Motor neuron (in vitro differentiated cells): ENCODE measurements around the gene BMPR1B. TPM values are rescaled to one million over a fixed set of nuclear protein-coding genes. Genes with fewer than 3 reads are reported as not detected.
A peak's percentile ranks its signal among the peaks of the same experiment; 100 is the strongest.

Experiments used
- ATAC-seq, 8 experiments: fragments of 200-7000 bp; cut with Tn5 transposase; replicated peaks in 6 of 8; 2 replicates each; pipeline ENCODE4 v1.8.0; 2021; ENCODE audit warnings: mild to moderate bottlenecking in 8 of 8, moderate library complexity in 8 of 8
- H3K27ac ChIP-seq, 2 donors: fragments of 250-450 bp; sonication (Bioruptor Pico); 2 replicates each; pipeline ENCODE4 v1.9.0; 2021; ENCODE audit warnings: antibody characterized with exemption in 2 of 2, mild to moderate bottlenecking in 2 of 2, moderate library complexity in 1 of 2
- H3K4me1 ChIP-seq, 2 donors: fragments of 250-450 bp; sonication (Bioruptor Pico); replicated peaks in 1 of 2; 2 replicates each; pipeline ENCODE4 v1.6.1; 2021; ENCODE audit warnings: antibody characterized with exemption in 2 of 2, mild to moderate bottlenecking in 2 of 2, moderate library complexity in 1 of 2
- H3K4me3 ChIP-seq, 5 donors: fragments of 250-450 bp; sonication (Bioruptor Pico); 2 replicates each; pipeline ENCODE4 v1.9.0; 2021; ENCODE audit warnings: antibody characterized with exemption in 5 of 5, mild to moderate bottlenecking in 5 of 5, moderate library complexity in 4 of 5
- WGBS, 10 experiments: fragments of 450-650 bp; shearing (Covaris generic); methylation state at CpG; one replicate each; pipeline ENCODE4 v1.0.0; 2022; 5-methylcytosine and 5-hydroxymethylcytosine counted together
- in situ Hi-C, 9 experiments: fragments of 400-800 bp; cut with MboI; loops; one replicate each; pipeline ENCODE4 v1.15.0; 2021; ENCODE audit warnings: low sequenced_read_pairs in 9 of 9, low pct_unique_long_range_greater_than_20kb in 2 of 9; ENCODE audit not compliant: unreplicated experiment in 9 of 9
- total RNA-seq, 8 experiments: library from RNA; unstranded; fragments of 300-600 nt; gene quantifications; 2 replicates each; pipeline versions ENCODE4 v1.2.3 to v1.2.4, GENCODE V29; 2022

BMPR1B gene
- total RNA-seq, 8 experiments from 2014 or later = 0.17 to 69.0 (median 1.9) TPM

DNA sequence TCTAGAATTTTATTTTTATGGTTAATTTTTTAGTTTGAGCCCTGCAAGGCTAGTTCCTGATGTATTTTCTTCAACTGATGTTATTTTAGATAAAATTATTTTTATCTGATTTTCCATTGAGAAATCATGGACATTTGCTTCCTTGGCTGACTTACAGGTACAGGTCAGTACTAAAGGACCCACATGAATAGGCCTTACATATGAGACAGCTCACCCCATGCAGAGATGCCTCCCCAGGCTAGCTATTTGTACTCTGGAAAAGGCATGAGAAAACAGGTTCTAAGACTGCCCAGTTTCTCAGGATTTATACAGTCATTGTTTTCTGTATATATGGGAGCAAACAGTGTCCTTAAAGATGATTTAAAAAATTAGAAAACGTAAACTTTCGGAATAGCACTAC, 255.5 kb downstream of the BMPR1B start:
- WGBS, 10 experiments = 80 to 100% (median 100%) methylated on average over 1 to 2 of the region's 2 CpGs; no CpG with 5 or more reads in 3 of the 10 experiments
- in situ Hi-C loops = no loop called here
- ATAC-seq = no peak
- no peak overlapping the region for H3K4me3 ChIP-seq
- H3K4me1 ChIP-seq = no peaks in the 10 kb centered on the region
- H3K27ac ChIP-seq = no peak overlapping the region

DNA sequence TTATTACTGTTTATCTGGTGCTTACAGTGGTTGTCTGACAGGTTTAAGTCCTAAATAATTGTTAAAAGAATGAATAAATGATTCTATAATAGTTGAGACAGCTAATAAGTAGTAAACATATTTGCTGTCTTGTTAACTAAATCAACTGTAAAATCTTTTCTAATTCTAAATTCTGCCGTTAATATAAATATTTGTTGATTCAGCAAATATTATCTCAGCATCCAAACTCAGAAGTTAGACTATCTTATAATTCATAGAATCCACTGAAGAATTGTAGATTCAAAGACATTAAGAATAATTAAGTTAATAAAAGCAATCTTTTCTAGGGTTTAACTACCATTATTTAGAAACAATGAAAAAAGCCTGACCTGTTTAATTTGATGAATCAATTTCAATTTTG, 256.3 kb downstream of the BMPR1B start:
- 29 to 100% (median 100%) methylated on average over 1 of the region's 1 CpG; no CpG with 5 or more reads in 3 of the 10 experiments for WGBS, 10 experiments
- ATAC-seq = no peak
- Histone ChIP-seq H3K4me3 (no peak overlapping the region), H3K27ac (no peak overlapping the region), H3K4me1 (no peaks in the 10 kb centered on the region)
- in situ Hi-C loops = no loop called here

DNA sequence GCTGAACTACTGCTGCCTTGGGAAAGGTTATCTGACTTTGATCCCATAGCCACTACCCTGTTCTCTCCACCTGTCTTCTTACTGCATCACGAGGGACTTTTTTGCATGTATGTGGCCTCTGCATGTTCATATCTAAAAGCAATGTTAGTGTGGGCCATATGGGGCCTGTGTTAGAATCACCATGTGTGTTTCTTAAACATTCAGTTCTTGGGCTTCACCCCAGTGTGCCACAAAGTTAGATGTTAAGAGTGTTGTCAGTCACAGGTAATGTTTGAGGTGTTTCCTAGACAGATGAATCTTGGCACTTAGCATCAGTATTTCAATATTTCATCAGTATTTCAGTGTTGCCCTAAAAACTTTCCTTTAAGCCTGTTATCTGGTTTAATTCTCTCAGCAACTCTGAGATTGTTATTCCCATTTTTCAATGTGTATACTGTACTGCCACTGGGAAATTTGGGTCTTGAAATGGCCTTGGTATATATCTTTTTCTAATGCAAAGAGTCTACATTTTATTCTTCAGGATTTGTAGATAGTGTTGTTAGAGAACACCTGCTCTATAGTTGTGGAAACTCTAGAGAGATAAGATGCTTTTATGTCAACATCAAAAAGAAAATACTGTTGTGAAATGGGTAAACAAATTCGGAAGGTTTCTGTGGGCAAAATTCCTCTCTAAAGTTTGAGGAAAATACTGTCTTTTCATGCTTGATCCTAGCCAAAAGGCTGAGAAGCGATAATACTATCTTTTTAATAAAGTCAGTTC, 259.7 kb downstream of the BMPR1B start:
- no peak for ATAC-seq
- in situ Hi-C loops = no loop called here
- Histone ChIP-seq H3K4me1 (no peaks in the 10 kb centered on the region), H3K27ac (no peak overlapping the region), H3K4me3 (no peak overlapping the region)
- 29 to 100% (median 89%) methylated on average over 1 to 3 of the region's 3 CpGs for WGBS, 10 experiments

DNA sequence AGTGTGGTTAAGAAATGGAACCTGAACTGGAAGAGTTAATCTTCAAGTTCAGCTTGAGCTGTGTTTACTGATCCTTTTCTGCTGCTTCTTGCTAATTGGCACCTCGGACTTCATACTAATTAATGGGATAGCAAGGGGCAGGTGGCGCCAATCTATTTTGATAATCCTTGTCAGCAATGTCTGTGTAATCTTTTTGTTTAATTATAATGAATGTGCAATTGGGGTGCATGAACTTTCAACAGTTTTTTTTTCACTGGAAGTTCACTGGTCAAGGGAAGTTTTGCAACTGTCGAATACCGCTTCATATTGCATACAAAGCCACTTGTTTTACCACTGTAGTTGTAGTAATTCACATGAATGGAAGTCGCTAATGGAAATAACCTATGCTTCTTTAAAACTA, 261.0 kb downstream of the BMPR1B start:
- no peak overlapping the region for H3K27ac ChIP-seq
- H3K4me1 ChIP-seq = no peaks in the 10 kb centered on the region
- ATAC-seq = no peak
- H3K4me3 ChIP-seq = no peak overlapping the region
- in situ Hi-C loops = no loop called here
- WGBS, 10 experiments = 40 to 100% (median 77%) methylated on average over 1 to 5 of the region's 5 CpGs; no CpG with 5 or more reads in 1 of the 10 experiments

DNA sequence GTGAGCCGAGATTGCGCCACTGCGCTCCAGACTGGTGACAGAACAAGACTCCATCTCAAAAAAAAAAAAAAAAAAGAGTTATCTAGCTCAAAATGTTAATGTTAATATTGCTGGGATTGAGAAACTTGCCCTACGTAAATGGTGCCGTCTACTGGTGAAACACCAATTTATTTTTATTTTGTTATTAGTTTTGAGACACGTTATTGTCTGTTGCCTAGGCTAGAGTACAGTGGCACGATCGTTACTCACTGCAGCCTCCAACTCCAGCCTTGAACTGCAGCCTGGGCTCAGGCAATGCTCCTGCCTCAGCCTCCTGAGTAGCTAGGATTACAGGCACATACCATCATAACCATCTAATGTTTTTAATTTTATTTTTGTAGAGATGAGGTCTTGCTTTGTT, 262.8 kb downstream of the BMPR1B start:
- ATAC-seq = no peak
- Histone ChIP-seq H3K4me3 (no peak overlapping the region), H3K27ac (no peak overlapping the region), H3K4me1 (no peaks in the 10 kb centered on the region)
- in situ Hi-C loops = no loop called here
- WGBS, 10 experiments = 53 to 100% (median 96%) methylated on average over 2 to 8 of the region's 8 CpGs; no CpG with 5 or more reads in 3 of the 10 experiments

GRCh38 chr4:95021099-95021498, 263.3 kb downstream of the BMPR1B start:
- no peak overlapping the region for H3K4me3 ChIP-seq
- no peak overlapping the region for H3K27ac ChIP-seq
- WGBS, 10 experiments = 71 to 100% (median 100%) methylated on average over 1 of the region's 1 CpG; no CpG with 5 or more reads in 1 of the 10 experiments
- ATAC-seq = no peak
- no peaks in the 10 kb centered on the region for H3K4me1 ChIP-seq
- in situ Hi-C loops = no loop called here

- in situ Hi-C loops = no loop called here
- peaks cover 9 to 14% of the 10 kb centered on the region in 2 donors for H3K4me1 ChIP-seq
- no peak for ATAC-seq
- 12 to 100% (median 91%) methylated on average over 2 to 5 of the region's 5 CpGs for WGBS, 10 experiments
- H3K27ac ChIP-seq = no peak overlapping the region
- H3K4me3 ChIP-seq = no peak overlapping the region
Observed at GRCh38 chr4:95023110-95023509, 265.4 kb downstream of the BMPR1B start.

GRCh38 chr4:95027905-95028618, 270.3 kb downstream of the BMPR1B start:
- peak in 5 of 8 experiments; percentile 43 to 64 (median 53) for ATAC-seq
- H3K4me1 ChIP-seq = peaks cover 12 to 17% of the 10 kb centered on the region in 2 donors
- no peak overlapping the region for H3K27ac ChIP-seq
- in situ Hi-C loops = no loop called here
- no peak overlapping the region for H3K4me3 ChIP-seq

- Histone ChIP-seq H3K4me1 (peaks cover 0 to 2% of the 10 kb centered on the region in 2 donors), H3K4me3 (no peak overlapping the region), H3K27ac (no peak overlapping the region)
- WGBS, 10 experiments = 68 to 100% (median 95%) methylated on average over 1 to 4 of the region's 4 CpGs; no CpG with 5 or more reads in 1 of the 10 experiments
- ATAC-seq = no peak
- in situ Hi-C loops = no loop called here
Observed at GRCh38 chr4:95038791-95039190, 281.0 kb downstream of the BMPR1B start.

- H3K4me3 ChIP-seq = no peak overlapping the region
- in situ Hi-C loops = no loop called here
- ATAC-seq = peak in 7 of 8 experiments; percentile 47 to 93 (median 91)
- WGBS, 10 experiments = 0 to 63% (median 6%) methylated on average over 1 to 5 of the region's 5 CpGs; no CpG with 5 or more reads in 1 of the 10 experiments
- no peak overlapping the region for H3K27ac ChIP-seq
- H3K4me1 ChIP-seq = peaks cover 5 to 11% of the 10 kb centered on the region in 2 donors
Observed at GRCh38 chr4:95044324-95044837, 286.6 kb downstream of the BMPR1B start.

- ATAC-seq = peak in 1 of 8 experiments; percentile 29
- no peak overlapping the region for H3K27ac ChIP-seq
- in situ Hi-C loops = no loop called here
- H3K4me1 ChIP-seq = peaks cover 5 to 11% of the 10 kb centered on the region in 2 donors
- H3K4me3 ChIP-seq = no peak overlapping the region
- WGBS, 10 experiments = 29 to 96% (median 42%) methylated on average over 2 to 3 of the region's 3 CpGs
Observed at GRCh38 chr4:95045429-95045828, 287.7 kb downstream of the BMPR1B start.

DNA sequence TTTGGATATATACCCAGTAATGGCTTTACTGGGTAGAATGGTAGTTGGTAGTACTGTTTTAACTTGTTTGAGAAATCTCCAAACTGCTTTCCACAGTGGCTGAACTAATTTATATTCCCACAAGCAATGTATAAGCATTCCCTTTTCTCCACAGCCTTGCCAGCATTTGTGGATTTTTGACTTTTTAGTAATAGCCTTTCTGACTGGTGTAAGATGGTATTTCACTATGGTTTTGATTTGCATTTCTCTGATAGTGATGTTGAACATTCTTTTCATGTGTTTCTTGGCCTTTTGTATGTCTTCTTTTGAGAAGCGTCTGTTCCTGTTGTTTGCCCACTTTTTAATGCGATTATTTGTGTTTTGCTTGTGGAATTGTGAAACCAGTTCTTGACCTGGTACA, 290.5 kb downstream of the BMPR1B start:
- no peak overlapping the region for H3K27ac ChIP-seq
- H3K4me3 ChIP-seq = no peak overlapping the region
- ATAC-seq = no peak
- peaks cover 11 to 14% of the 10 kb centered on the region in 2 donors for H3K4me1 ChIP-seq
- in situ Hi-C loops = no loop called here
- WGBS, 10 experiments = 56 to 100% (median 80%) methylated on average over 1 to 2 of the region's 2 CpGs; no CpG with 5 or more reads in 1 of the 10 experiments

DNA sequence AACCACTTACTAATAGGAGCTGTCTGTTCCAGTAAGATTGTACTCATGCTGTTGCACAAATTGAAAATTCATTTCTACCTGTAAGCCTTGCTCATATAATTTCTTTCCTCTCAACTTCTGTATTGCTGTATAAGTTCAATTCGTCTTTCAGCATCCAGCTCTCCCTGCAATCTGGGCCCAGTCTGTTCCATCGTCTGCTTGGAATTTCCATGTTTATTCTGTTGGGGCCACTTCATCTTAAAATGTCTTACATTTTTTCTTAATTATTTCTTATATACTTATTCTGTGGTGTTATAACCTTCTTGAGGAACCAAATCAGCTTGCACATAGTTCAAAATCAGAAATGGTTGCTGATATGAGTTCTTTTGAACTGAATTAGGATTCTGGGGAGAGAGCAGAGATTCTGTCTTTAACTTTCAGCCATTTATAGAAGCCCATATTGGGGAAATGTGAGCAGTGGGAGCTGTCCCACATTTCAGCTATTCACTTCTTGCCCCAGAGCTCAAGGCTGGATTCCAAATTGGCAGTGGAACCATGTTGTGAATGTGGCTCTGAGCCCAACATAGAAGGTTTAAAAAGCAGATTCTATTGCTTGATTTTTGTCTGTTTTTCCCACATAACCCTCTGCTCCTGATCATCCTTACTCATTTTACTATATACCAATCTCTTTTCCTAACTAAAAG, 291.9 kb downstream of the BMPR1B start:
- ATAC-seq = no peak
- Histone ChIP-seq H3K27ac (no peak overlapping the region), H3K4me3 (no peak overlapping the region), H3K4me1 (peaks cover 11 to 12% of the 10 kb centered on the region in 2 donors)
- 0 to 100% (median 90%) methylated on average over 1 to 2 of the region's 2 CpGs; no CpG with 5 or more reads in 1 of the 10 experiments for WGBS, 10 experiments
- in situ Hi-C loops = no loop called here
